Keratinocyte (primary cell): ENCODE data around the gene MED12L.

Experiments used
- EZH2 ChIP-seq: IDR thresholded peaks from one replicate; pipeline ENCODE4 v1.6.1; 2012; ENCODE audit warnings: inconsistent platforms, mild to moderate bottlenecking, low read length, moderate library complexity
- TF ChIP-seq, protein P1 (sequence below), 3 experiments: IDR thresholded peaks in 1 of 3; conservative IDR thresholded peaks in 1 of 3; optimal IDR thresholded peaks in 1 of 3; 2 replicates in 2 of 3; 3 replicates in 1 of 3; pipeline versions ENCODE3 to v1.5.1; 2011; ENCODE audit warnings: low read length in 3 of 3, mild to moderate bottlenecking in 3 of 3, moderate library complexity in 2 of 3, control low read depth in 1 of 3, inconsistent platforms in 1 of 3; ENCODE audit not compliant: insufficient read depth in 2 of 3; ENCODE audit errors: extremely low read depth in 1 of 3

DNA sequence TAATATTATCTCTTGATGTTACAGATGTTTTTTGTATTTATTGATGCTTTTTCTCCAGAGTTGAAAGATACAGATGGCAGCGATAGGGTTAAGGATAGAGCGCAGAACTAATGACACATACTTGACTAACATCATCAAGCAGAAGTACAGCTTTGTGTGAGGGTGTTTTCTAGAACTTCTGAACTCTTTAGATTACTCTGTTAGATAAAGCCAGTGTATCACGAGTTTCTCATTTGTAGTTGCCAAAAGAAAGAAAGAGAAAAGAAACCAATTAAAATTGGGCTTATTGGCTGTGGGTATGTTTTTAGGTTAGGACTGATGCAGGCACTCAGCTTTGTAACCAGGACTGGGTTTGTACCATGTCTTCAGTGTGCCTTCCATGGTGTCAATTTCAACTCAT is 124.2 kb downstream of the MED12L start:
- TF ChIP-seq, protein P1, sequence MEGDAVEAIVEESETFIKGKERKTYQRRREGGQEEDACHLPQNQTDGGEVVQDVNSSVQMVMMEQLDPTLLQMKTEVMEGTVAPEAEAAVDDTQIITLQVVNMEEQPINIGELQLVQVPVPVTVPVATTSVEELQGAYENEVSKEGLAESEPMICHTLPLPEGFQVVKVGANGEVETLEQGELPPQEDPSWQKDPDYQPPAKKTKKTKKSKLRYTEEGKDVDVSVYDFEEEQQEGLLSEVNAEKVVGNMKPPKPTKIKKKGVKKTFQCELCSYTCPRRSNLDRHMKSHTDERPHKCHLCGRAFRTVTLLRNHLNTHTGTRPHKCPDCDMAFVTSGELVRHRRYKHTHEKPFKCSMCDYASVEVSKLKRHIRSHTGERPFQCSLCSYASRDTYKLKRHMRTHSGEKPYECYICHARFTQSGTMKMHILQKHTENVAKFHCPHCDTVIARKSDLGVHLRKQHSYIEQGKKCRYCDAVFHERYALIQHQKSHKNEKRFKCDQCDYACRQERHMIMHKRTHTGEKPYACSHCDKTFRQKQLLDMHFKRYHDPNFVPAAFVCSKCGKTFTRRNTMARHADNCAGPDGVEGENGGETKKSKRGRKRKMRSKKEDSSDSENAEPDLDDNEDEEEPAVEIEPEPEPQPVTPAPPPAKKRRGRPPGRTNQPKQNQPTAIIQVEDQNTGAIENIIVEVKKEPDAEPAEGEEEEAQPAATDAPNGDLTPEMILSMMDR (optimal IDR thresholded peaks at IDR 0.05 in 1 of 3, IDR thresholded peaks at IDR 0.05 in 1 of 3, conservative IDR thresholded peaks at IDR 0.05 in 1 of 3; ENCODE audit: extremely low read depth in 1 of 3, insufficient read depth in 2 of 3, low read length in 3 of 3): no peak
- no peak for TF ChIP-seq EZH2
